A673 (cell line): ENCODE results near the gene RAB25. TPM values are rescaled to one million over a fixed set of nuclear protein-coding genes. Genes with fewer than 3 reads are reported as not detected.

Source experiments
- BruUV-seq: library from RNA; stranded (reverse); fragments of 400-500 nt; replicated peaks from 2 replicates; lab custom pipeline; 2021; lab: Mats Ljungman, UMichigan
- CTCF ChIA-PET: fragments of 300-600 bp; sonication (Branson Sonifier 250); formaldehyde crosslinking; loops from one replicate; lab custom pipeline; 2022; ENCODE audit warnings: antibody characterized with exemption; lab: Charles Lee
- POLR2A ChIA-PET: fragments of 300-600 bp; sonication (Branson Sonifier 250); formaldehyde crosslinking; loops from one replicate; lab custom pipeline; 2022; ENCODE audit warnings: antibody characterized with exemption; ENCODE audit not compliant: low non-redundant PET; lab: Charles Lee
- DNase-seq: peaks from one replicate; pipeline ENCODE4 v3.0.0-alpha.2; 2015; ENCODE audit warnings: low spot score
- H3K27ac ChIP-seq: fragments of 200-600 bp; sonication (generic); 2 replicates; pipeline ENCODE4 v1.5.1; 2016; ENCODE audit warnings: mixed run types, low read depth, mild to moderate bottlenecking, mixed read lengths, antibody characterized with exemption, low read length; ENCODE audit not compliant: poor library complexity, severe bottlenecking
- H3K27me3 ChIP-seq: fragments of 200-600 bp; sonication (generic); replicated peaks from 2 replicates; pipeline ENCODE4 v1.6.1; 2017; ENCODE audit warnings: mixed run types, low read depth, mild to moderate bottlenecking, mixed read lengths, antibody characterized with exemption, low read length; ENCODE audit not compliant: insufficient read depth, poor library complexity
- H3K36me3 ChIP-seq: fragments of 200-600 bp; sonication (generic); 2 replicates; pipeline ENCODE4 v1.6.1; 2016; ENCODE audit warnings: mixed run types, mild to moderate bottlenecking, mixed read lengths, antibody characterized with exemption, low read length; ENCODE audit not compliant: insufficient read depth, poor library complexity, severe bottlenecking
- H3K4me1 ChIP-seq: fragments of 200-600 bp; sonication (generic); 2 replicates; pipeline ENCODE4 v1.6.1; 2017; ENCODE audit warnings: mixed run types, mild to moderate bottlenecking, mixed read lengths, antibody characterized with exemption, low read length; ENCODE audit not compliant: insufficient read depth, poor library complexity, severe bottlenecking
- H3K4me3 ChIP-seq: fragments of 200-600 bp; sonication (generic); 2 replicates; pipeline ENCODE4 v1.5.1; 2016; ENCODE audit warnings: low read depth, mixed run types, mild to moderate bottlenecking, mixed read lengths, low read length; ENCODE audit not compliant: poor library complexity, severe bottlenecking
- H3K9me3 ChIP-seq: fragments of 200-600 bp; sonication (generic); 2 replicates; pipeline ENCODE4 v1.6.1; 2016; ENCODE audit warnings: mixed run types, low read depth, mild to moderate bottlenecking, mixed read lengths, antibody characterized with exemption, low read length; ENCODE audit not compliant: poor library complexity, severe bottlenecking
- CTCF ChIP-seq: fragments of 300-800, 200-600 bp; sonication (generic); conservative IDR thresholded peaks from 2 replicates; pipeline ENCODE4 v1.5.1; 2017; ENCODE audit warnings: low read depth, mild to moderate bottlenecking, antibody characterized with exemption, low read length, moderate library complexity, mixed read lengths
- EZH2 ChIP-seq: fragments of 200-600 bp; sonication (generic); IDR thresholded peaks from 2 replicates; pipeline ENCODE4 v1.6.1; 2017; ENCODE audit warnings: borderline replicate concordance, low read depth, mild to moderate bottlenecking, mixed read lengths, antibody characterized with exemption, low read length; ENCODE audit not compliant: poor library complexity, severe bottlenecking
- intact Hi-C: fragments of 100-400 bp; cut with micrococcal nuclease; formaldehyde crosslinking; loops from one replicate; pipeline ENCODE4 v1.10.0; 2022; ENCODE audit not compliant: unreplicated experiment
- total RNA-seq: library from RNA; stranded (reverse); gene quantifications from 2 replicates; pipeline ENCODE4 v1.2.3, GENCODE V29; 2021

RAB25 gene
- total RNA-seq, 1 experiment from 2014 or later: 0.47 TPM

- no peak for DNase-seq
- no peak overlapping the region for H3K27ac ChIP-seq
- ChIA-PET CTCF (interaction anchor here (2.1 kb wide), 1 partner anchor 127 kb away, joined by 17 read pairs; no protein-coding TSS in a partner anchor), POLR2A (no interaction called here)
- intact Hi-C loops: loop anchor here (5.0 kb wide), 1 partner anchor 128 kb away; no protein-coding TSS in a partner anchor
- no TSS peak for BruUV-seq
- H3K9me3 ChIP-seq: no peaks in the 10 kb centered on the region
- no peak overlapping the region for H3K4me3 ChIP-seq
- H3K36me3 ChIP-seq: no peaks in the 10 kb centered on the region
- TF ChIP-seq EZH2: no peak
- TF ChIP-seq CTCF: no peak
- H3K27me3 ChIP-seq: no peaks in the 10 kb centered on the region
- peaks cover 11% of the 10 kb centered on the region for H3K4me1 ChIP-seq
These were observed 4.3 kb downstream of the RAB25 start for GRCh38 chr1:156065212-156065611.

DNA sequence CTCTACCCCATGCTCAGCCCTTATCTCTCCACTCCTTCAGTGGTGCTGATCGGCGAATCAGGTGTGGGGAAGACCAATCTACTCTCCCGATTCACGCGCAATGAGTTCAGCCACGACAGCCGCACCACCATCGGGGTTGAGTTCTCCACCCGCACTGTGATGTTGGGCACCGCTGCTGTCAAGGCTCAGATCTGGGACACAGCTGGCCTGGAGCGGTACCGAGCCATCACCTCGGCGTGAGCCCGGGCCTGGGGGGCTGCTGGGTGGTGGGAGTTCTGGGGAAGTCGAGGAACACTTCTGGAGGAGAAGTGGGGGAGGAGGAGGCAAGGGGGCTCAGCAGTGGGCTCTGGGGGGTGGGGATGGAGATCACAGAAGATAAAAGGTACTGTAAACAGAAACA is 4.9 kb downstream of the RAB25 start:
- peaks cover 8% of the 10 kb centered on the region for H3K4me1 ChIP-seq
- intact Hi-C loops: loop anchor here (5.0 kb wide), 1 partner anchor 129 kb away; no protein-coding TSS in a partner anchor
- no peak overlapping the region for H3K4me3 ChIP-seq
- POLR2A ChIA-PET: interaction anchor here (0.6 kb wide), 1 partner anchor 46 kb away, joined by 3 read pairs; no protein-coding TSS in a partner anchor
- no peak for DNase-seq
- CTCF ChIA-PET: interaction anchor here (1.1 to 2.1 kb wide), 5 partner anchors 40 to 173 kb away, joined by 3 to 17 read pairs (median 4); no protein-coding TSS in a partner anchor
- H3K36me3 ChIP-seq: no peaks in the 10 kb centered on the region
- H3K9me3 ChIP-seq: no peaks in the 10 kb centered on the region
- TF ChIP-seq CTCF: no peak
- TF ChIP-seq EZH2: no peak
- BruUV-seq: no TSS peak
- H3K27me3 ChIP-seq: no peaks in the 10 kb centered on the region
- H3K27ac ChIP-seq: no peak overlapping the region

- Histone ChIP-seq H3K9me3 (no peaks in the 10 kb centered on the region), H3K36me3 (no peaks in the 10 kb centered on the region), H3K27ac (no peak overlapping the region), H3K4me1 (peaks cover 2% of the 10 kb centered on the region), H3K4me3 (no peak overlapping the region), H3K27me3 (no peaks in the 10 kb centered on the region)
- ChIA-PET CTCF (interaction anchor here (0.6 to 1.5 kb wide), 3 partner anchors 40 to 44 kb away, joined by 3 to 10 read pairs (median 5); no protein-coding TSS in a partner anchor), POLR2A (no interaction called here)
- TF ChIP-seq EZH2 (no peak), CTCF (no peak)
- no peak for DNase-seq
- no TSS peak for BruUV-seq
- intact Hi-C loops: loop anchor here (5.0 kb wide), 1 partner anchor 130 kb away; no protein-coding TSS in a partner anchor
These were observed 6.3 kb downstream of the RAB25 start for GRCh38 chr1:156067262-156067661.
